ENCODE results near the gene ACAD11. TPM values are rescaled to one million over a fixed set of nuclear protein-coding genes. Genes with fewer than 3 reads are reported as not detected.
A peak's percentile ranks its signal among the peaks of the same experiment; 100 is the strongest.

Gene ACAD11
- polyA plus RNA-seq, 4 donors: 4.9 to 55.0 (median 42.2) TPM

DNA sequence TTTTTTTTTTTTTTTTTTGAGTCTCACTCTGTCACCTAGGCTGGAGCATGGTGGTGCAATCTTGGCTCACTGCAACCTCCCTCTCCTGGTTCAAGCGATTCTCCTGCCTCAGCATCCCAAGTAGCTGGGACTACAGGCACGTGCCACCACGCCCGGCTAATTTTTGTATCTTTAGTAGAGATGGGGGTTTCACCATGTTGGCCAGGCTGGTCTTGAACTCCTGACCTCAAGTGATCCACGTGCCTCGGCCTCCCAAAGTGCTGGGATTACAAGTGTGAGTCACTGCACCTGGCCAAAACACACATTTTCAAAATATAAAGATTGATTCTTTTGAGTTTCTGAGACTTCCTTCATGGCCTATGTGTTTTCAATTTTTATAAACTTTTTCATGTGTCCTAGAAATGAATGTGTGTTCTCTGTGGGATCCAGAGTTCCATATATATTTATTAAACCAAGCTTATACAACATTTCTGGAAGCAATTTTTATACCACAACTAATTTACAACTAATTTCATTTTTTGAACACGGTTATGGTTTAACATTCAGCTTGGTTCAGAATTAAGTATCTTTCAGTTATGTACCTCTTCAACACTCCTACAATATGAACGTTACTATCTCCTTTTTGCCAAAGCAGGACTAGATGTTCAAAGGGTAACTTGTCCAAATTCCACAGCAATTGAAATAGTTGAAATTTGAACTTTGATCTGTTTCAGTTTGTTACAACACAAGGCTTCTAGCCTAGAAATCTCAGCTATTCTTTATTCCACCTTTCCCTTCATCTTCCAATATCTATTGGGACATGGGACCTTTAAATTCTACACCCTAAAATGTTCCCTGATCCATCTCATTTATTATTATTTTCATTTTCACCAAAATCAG lies 1.5 kb downstream of the ACAD11 start:
- DNase-seq (peak; percentile 67 to 77), FAIRE-seq (no peak)
- peaks cover 6 to 32% (median 8%) of the 10 kb centered on the region in 3 donors for H3K4me1 ChIP-seq (ENCODE audit: control insufficient read depth in 3 of 3, insufficient read depth in 2 of 3, low read depth in 1 of 3, low read length in 2 of 3)
- 26 to 79% (median 73%) methylated on average over 8 of the region's 8 CpGs for whole genome bisulfite sequencing, 3 donors
- H3K36me3 ChIP-seq (ENCODE audit: control insufficient read depth in 3 of 3, insufficient read depth in 2 of 3, low read depth in 1 of 3, low read length in 3 of 3): peaks cover 0 to 4% (median 0%) of the 10 kb centered on the region in 3 donors
- H3K27me3 ChIP-seq (ENCODE audit: control insufficient read depth in 3 of 3, insufficient read depth in 3 of 3, low read length in 3 of 3): no peaks in the 10 kb centered on the region
- H3K9me3 ChIP-seq (ENCODE audit: control insufficient read depth in 2 of 2, insufficient read depth in 1 of 2, low read depth in 1 of 2, low read length in 1 of 2): no peaks in the 10 kb centered on the region
- peak overlapping the region in 1 of 3 donors; percentile 91 for H3K27ac ChIP-seq (ENCODE audit: low read depth in 1 of 3, low read length in 2 of 3)
- H3K4me3 ChIP-seq (ENCODE audit: low read depth in 1 of 3, low read length in 3 of 3): peak overlapping the region in 1 of 3 donors; percentile 86

DNA sequence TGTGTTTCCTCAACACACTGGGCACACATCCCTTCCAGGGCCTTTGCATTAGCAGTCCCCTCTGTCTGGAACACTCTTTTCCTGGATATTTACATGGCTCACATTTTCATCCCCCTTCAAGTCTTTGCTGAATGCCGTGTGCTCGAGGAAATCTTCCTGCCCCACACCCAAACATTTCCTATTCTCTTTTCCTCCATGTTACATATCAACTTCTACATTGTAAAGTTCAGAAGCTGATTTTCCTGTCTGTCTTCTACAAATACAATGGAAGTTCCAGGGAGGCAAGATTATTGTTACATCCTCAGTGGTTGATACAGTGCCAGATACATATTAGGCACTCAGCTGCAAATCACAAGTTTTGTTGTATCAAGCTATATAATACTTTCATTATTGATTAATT lies 4.1 kb downstream of the ACAD11 start:
- Histone ChIP-seq H3K9me3 (ENCODE audit: control insufficient read depth in 2 of 2, insufficient read depth in 1 of 2, low read depth in 1 of 2, low read length in 1 of 2) (no peaks in the 10 kb centered on the region), H3K4me1 (ENCODE audit: control insufficient read depth in 3 of 3, insufficient read depth in 2 of 3, low read depth in 1 of 3, low read length in 2 of 3) (peaks cover 5 to 40% (median 7%) of the 10 kb centered on the region in 3 donors), H3K27me3 (ENCODE audit: control insufficient read depth in 3 of 3, insufficient read depth in 3 of 3, low read length in 3 of 3) (no peaks in the 10 kb centered on the region), H3K27ac (ENCODE audit: low read depth in 1 of 3, low read length in 2 of 3) (peak overlapping the region in 2 of 3 donors; percentile 43 to 81), H3K36me3 (ENCODE audit: control insufficient read depth in 3 of 3, insufficient read depth in 2 of 3, low read depth in 1 of 3, low read length in 3 of 3) (peaks cover 0 to 4% (median 0%) of the 10 kb centered on the region in 3 donors), H3K4me3 (ENCODE audit: low read depth in 1 of 3, low read length in 3 of 3) (no peak overlapping the region)
- DNase-seq: no peak
- no peak for FAIRE-seq
- WGBS, 3 donors: 29 to 63% (median 62%) methylated on average over 2 of the region's 2 CpGs

DNA sequence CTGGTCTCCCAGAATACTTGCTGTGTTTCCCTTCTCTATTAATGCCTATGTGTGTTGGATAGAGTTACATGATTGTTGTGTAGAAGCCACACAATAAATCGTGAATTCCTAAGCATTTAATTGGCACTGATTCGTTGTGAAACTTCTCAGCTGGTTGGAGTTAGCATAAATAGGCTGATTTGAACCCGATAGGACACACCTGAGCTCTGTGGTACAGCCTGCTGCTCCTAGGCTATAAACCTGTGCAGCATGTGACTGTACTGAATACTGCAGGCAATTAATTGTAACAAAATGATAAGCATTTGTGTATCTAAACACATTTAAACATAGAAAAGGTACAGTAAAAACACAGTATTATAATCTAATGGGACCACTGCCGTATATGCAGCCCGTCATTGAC lies 4.9 kb downstream of the ACAD11 start:
- FAIRE-seq: no peak
- DNase-seq: peak; percentile 67 to 75
- no peaks in the 10 kb centered on the region for H3K9me3 ChIP-seq (ENCODE audit: control insufficient read depth in 2 of 2, insufficient read depth in 1 of 2, low read depth in 1 of 2, low read length in 1 of 2)
- peak overlapping the region in 2 of 3 donors; percentile 68 to 81 for H3K27ac ChIP-seq (ENCODE audit: low read depth in 1 of 3, low read length in 2 of 3)
- peaks cover 0 to 4% (median 0%) of the 10 kb centered on the region in 3 donors for H3K36me3 ChIP-seq (ENCODE audit: control insufficient read depth in 3 of 3, insufficient read depth in 2 of 3, low read depth in 1 of 3, low read length in 3 of 3)
- 28 to 69% (median 41%) methylated on average over 5 of the region's 5 CpGs for WGBS, 3 donors
- H3K27me3 ChIP-seq (ENCODE audit: control insufficient read depth in 3 of 3, insufficient read depth in 3 of 3, low read length in 3 of 3): no peaks in the 10 kb centered on the region
- peaks cover 5 to 40% (median 7%) of the 10 kb centered on the region in 3 donors for H3K4me1 ChIP-seq (ENCODE audit: control insufficient read depth in 3 of 3, insufficient read depth in 2 of 3, low read depth in 1 of 3, low read length in 2 of 3)
- peak overlapping the region in 1 of 3 donors; percentile 9 for H3K4me3 ChIP-seq (ENCODE audit: low read depth in 1 of 3, low read length in 3 of 3)

DNA sequence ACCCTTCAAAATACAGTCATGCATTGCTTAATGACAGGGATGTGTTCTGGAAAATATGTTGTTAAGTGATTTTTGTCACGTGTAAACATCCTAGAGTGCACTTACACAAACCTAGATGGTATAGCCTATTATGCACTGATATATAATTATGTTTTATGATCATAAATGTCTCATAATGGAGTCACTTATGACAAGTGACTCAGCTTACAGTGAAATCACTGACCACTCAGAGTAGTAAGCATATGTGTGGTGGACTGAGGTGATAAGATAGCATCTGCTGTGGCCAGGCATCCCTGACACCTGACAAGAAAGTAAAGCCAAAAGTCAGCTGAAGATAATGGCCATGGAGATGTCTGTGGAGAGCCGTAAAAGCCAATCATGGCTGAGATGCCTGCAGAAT lies 5.4 kb downstream of the ACAD11 start:
- FAIRE-seq (no peak), DNase-seq (no peak)
- Histone ChIP-seq H3K4me1 (ENCODE audit: control insufficient read depth in 3 of 3, insufficient read depth in 2 of 3, low read depth in 1 of 3, low read length in 2 of 3) (peaks cover 5 to 39% (median 7%) of the 10 kb centered on the region in 3 donors), H3K36me3 (ENCODE audit: control insufficient read depth in 3 of 3, insufficient read depth in 2 of 3, low read depth in 1 of 3, low read length in 3 of 3) (peaks cover 0 to 4% (median 0%) of the 10 kb centered on the region in 3 donors), H3K27ac (ENCODE audit: low read depth in 1 of 3, low read length in 2 of 3) (peak overlapping the region in 2 of 3 donors; percentile 68 to 81), H3K4me3 (ENCODE audit: low read depth in 1 of 3, low read length in 3 of 3) (peak overlapping the region in 1 of 3 donors; percentile 9), H3K27me3 (ENCODE audit: control insufficient read depth in 3 of 3, insufficient read depth in 3 of 3, low read length in 3 of 3) (no peaks in the 10 kb centered on the region), H3K9me3 (ENCODE audit: control insufficient read depth in 2 of 2, insufficient read depth in 1 of 2, low read depth in 1 of 2, low read length in 1 of 2) (no peaks in the 10 kb centered on the region)
- 54 to 90% (median 72%) methylated on average over 2 of the region's 2 CpGs for WGBS, 3 donors

DNA sequence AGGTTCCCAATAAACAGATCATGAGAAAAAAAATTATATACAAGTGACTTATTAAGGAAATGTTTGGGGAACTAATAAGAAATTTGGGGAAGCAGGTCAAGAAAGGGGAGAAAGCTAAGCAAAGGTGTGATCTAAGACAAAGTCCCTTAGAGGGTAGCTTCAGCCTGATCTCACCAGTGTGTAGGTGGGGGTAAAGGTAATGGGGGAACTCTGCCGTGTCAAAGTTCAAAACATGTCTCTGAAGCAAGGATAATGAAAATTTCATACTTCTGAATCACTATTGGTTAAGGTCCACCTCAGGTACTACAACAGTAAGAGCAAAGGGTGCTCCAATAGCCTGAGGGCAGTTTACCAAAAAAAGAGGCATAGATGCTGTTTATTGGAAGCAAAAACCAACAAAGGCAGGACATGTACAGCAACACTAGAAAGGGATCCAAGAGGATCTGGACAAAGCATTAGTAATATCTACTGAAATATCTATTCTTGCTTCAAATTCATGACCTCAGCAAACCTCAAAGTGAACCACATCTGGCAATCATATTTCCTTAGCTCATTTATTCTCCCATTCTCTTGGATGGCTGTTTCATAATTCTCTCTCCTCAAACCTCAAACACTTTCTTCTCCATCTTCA lies 6.9 kb downstream of the ACAD11 start:
- Histone ChIP-seq H3K36me3 (ENCODE audit: control insufficient read depth in 3 of 3, insufficient read depth in 2 of 3, low read depth in 1 of 3, low read length in 3 of 3) (peaks cover 0 to 4% (median 0%) of the 10 kb centered on the region in 3 donors), H3K4me1 (ENCODE audit: control insufficient read depth in 3 of 3, insufficient read depth in 2 of 3, low read depth in 1 of 3, low read length in 2 of 3) (peaks cover 5 to 35% (median 7%) of the 10 kb centered on the region in 3 donors), H3K27ac (ENCODE audit: low read depth in 1 of 3, low read length in 2 of 3) (peak overlapping the region in 1 of 3 donors; percentile 29), H3K4me3 (ENCODE audit: low read depth in 1 of 3, low read length in 3 of 3) (no peak overlapping the region), H3K27me3 (ENCODE audit: control insufficient read depth in 3 of 3, insufficient read depth in 3 of 3, low read length in 3 of 3) (no peaks in the 10 kb centered on the region), H3K9me3 (ENCODE audit: control insufficient read depth in 2 of 2, insufficient read depth in 1 of 2, low read depth in 1 of 2, low read length in 1 of 2) (no peaks in the 10 kb centered on the region)
- FAIRE-seq (no peak), DNase-seq (peak; percentile 65 to 76)
- 9 to 68% (median 47%) methylated on average over 1 of the region's 1 CpG for WGBS, 3 donors

DNA sequence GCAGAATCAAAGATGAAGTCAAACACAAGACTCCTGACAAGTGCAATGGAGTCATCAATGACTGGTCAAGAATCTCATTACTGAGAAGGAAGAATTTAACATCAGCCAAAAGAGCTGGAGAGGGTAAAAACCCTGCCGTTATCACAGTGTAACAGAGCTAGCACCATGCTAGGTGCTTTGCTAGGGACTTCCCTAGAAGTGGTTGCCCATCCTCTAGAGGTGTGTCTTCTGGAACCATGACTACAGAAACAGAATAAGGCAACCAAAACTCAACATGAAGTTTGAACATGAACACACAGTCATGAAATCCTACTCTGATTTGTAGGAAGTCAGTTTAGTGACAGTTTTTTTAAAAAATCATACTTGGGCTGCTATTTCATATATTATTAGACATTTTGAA lies 9.5 kb downstream of the ACAD11 start:
- WGBS, 3 donors: 72 to 93% (median 90%) methylated on average over 1 of the region's 1 CpG
- no peak overlapping the region for H3K4me3 ChIP-seq (ENCODE audit: low read depth in 1 of 3, low read length in 3 of 3)
- no peaks in the 10 kb centered on the region for H3K9me3 ChIP-seq (ENCODE audit: control insufficient read depth in 2 of 2, insufficient read depth in 1 of 2, low read depth in 1 of 2, low read length in 1 of 2)
- no peak for FAIRE-seq
- H3K27me3 ChIP-seq (ENCODE audit: control insufficient read depth in 3 of 3, insufficient read depth in 3 of 3, low read length in 3 of 3): no peaks in the 10 kb centered on the region
- peaks cover 0 to 2% (median 0%) of the 10 kb centered on the region in 3 donors for H3K36me3 ChIP-seq (ENCODE audit: control insufficient read depth in 3 of 3, insufficient read depth in 2 of 3, low read depth in 1 of 3, low read length in 3 of 3)
- peaks cover 5 to 25% (median 5%) of the 10 kb centered on the region in 3 donors for H3K4me1 ChIP-seq (ENCODE audit: control insufficient read depth in 3 of 3, insufficient read depth in 2 of 3, low read depth in 1 of 3, low read length in 2 of 3)
- DNase-seq: no peak
- H3K27ac ChIP-seq (ENCODE audit: low read depth in 1 of 3, low read length in 2 of 3): no peak overlapping the region

DNA sequence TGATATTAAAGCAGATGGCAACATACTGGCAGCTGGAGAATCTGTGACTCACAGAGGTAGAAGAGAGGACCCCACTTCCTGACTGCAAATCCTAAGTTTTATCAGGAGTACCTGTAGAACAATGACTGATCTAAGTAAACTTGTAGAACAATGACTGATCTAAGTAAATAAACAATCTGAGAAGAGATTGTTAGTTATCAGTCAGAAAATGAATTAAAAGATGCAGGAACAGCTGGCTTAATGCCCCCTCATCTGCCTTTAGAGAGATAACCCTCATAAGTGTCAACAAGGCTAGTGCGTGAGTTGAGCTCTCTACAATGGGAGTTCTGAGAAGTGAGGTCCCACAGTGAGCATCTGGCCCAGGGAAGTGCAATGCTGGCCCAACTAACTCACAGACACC lies 14.6 kb downstream of the ACAD11 start:
- FAIRE-seq (no peak), DNase-seq (no peak)
- H3K27me3 ChIP-seq (ENCODE audit: control insufficient read depth in 3 of 3, insufficient read depth in 3 of 3, low read length in 3 of 3): no peaks in the 10 kb centered on the region
- H3K4me1 ChIP-seq (ENCODE audit: control insufficient read depth in 3 of 3, insufficient read depth in 2 of 3, low read depth in 1 of 3, low read length in 2 of 3): no peaks in the 10 kb centered on the region
- no peak overlapping the region for H3K4me3 ChIP-seq (ENCODE audit: low read depth in 1 of 3, low read length in 3 of 3)
- no peak overlapping the region for H3K27ac ChIP-seq (ENCODE audit: low read depth in 1 of 3, low read length in 2 of 3)
- no peaks in the 10 kb centered on the region for H3K9me3 ChIP-seq (ENCODE audit: control insufficient read depth in 2 of 2, insufficient read depth in 1 of 2, low read depth in 1 of 2, low read length in 1 of 2)
- 91 to 95% (median 93%) methylated on average over 1 of the region's 1 CpG for WGBS, 3 donors
- H3K36me3 ChIP-seq (ENCODE audit: control insufficient read depth in 3 of 3, insufficient read depth in 2 of 3, low read depth in 1 of 3, low read length in 3 of 3): peaks cover 0 to 8% (median 0%) of the 10 kb centered on the region in 3 donors

DNA sequence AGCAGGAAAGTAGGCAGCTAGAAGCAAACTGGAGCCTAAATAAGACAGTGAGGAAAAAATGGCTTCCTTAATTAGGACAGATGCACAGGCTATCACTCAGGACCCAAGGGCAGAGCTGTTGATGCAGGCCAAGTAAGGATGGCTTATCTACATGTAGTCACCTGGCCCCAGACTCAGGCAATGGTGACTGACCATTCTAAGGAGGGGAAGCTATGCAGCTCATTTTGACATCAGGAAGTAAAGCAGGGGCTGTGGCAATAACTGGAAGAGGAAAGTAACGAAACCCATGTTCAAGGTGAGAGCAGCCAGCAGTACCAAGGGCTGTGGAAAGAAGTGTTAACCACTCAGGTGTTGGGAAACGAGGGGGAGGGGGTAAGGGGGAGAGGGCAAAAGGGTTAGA lies 16.2 kb downstream of the ACAD11 start:
- no peaks in the 10 kb centered on the region for H3K27me3 ChIP-seq (ENCODE audit: control insufficient read depth in 3 of 3, insufficient read depth in 3 of 3, low read length in 3 of 3)
- no peak overlapping the region for H3K27ac ChIP-seq (ENCODE audit: low read depth in 1 of 3, low read length in 2 of 3)
- 68 to 73% (median 71%) methylated on average over 2 of the region's 2 CpGs for WGBS, 3 donors
- H3K36me3 ChIP-seq (ENCODE audit: control insufficient read depth in 3 of 3, insufficient read depth in 2 of 3, low read depth in 1 of 3, low read length in 3 of 3): peaks cover 0 to 15% (median 1%) of the 10 kb centered on the region in 3 donors
- no peaks in the 10 kb centered on the region for H3K4me1 ChIP-seq (ENCODE audit: control insufficient read depth in 3 of 3, insufficient read depth in 2 of 3, low read depth in 1 of 3, low read length in 2 of 3)
- H3K9me3 ChIP-seq (ENCODE audit: control insufficient read depth in 2 of 2, insufficient read depth in 1 of 2, low read depth in 1 of 2, low read length in 1 of 2): no peaks in the 10 kb centered on the region
- DNase-seq (no peak), FAIRE-seq (no peak)
- H3K4me3 ChIP-seq (ENCODE audit: low read depth in 1 of 3, low read length in 3 of 3): no peak overlapping the region

Data from small intestine (tissue), 7 donors.